HepG2 (cell line): Measurements from ENCODE around the gene CENATAC. TPM values are rescaled to one million over a fixed set of nuclear protein-coding genes. Genes with fewer than 3 reads are reported as not detected.

Experiments used
- CERS6 ChIP-seq: sonication (generic); formaldehyde crosslinking; IDR thresholded peaks from 2 replicates; pipeline ENCODE4 v1.5.0; 2020; ENCODE audit warnings: missing genetic modification reagents
- GABPB1 ChIP-seq: IDR thresholded peaks from 2 replicates; pipeline ENCODE4 v1.6.1; 2016; ENCODE audit warnings: mild to moderate bottlenecking, missing genetic modification reagents, moderate library complexity, missing compliant biosample characterization
- GLMP ChIP-seq: sonication (generic); formaldehyde crosslinking; IDR thresholded peaks from 2 replicates; pipeline ENCODE4 v1.9.0; 2021; ENCODE audit warnings: missing genetic modification reagents, mild to moderate bottlenecking, borderline replicate concordance
- HMG20B ChIP-seq: conservative IDR thresholded peaks from 2 replicates; pipeline ENCODE4 v1.6.1; 2016; ENCODE audit warnings: missing genetic modification reagents, missing compliant biosample characterization
- KLF11 ChIP-seq: IDR thresholded peaks from 2 replicates; pipeline ENCODE4 v1.6.1; 2016; ENCODE audit warnings: missing compliant biosample characterization
- MATR3 ChIP-seq: sonication (generic); formaldehyde crosslinking; IDR thresholded peaks from 2 replicates; pipeline ENCODE4 v1.4.0; 2020; ENCODE audit warnings: missing genetic modification reagents
- PHF20 ChIP-seq: sonication (generic); formaldehyde crosslinking; IDR thresholded peaks from 2 replicates; pipeline ENCODE4 v1.5.0; 2020; ENCODE audit warnings: mild to moderate bottlenecking, missing genetic modification reagents
- RARA ChIP-seq: IDR thresholded peaks from 2 replicates; pipeline ENCODE4 v1.6.1; 2016; ENCODE audit warnings: missing genetic modification reagents, missing compliant biosample characterization
- SP4 ChIP-seq: sonication (generic); formaldehyde crosslinking; IDR thresholded peaks from 2 replicates; pipeline ENCODE4 v1.8.1; 2023; ENCODE audit warnings: mild to moderate bottlenecking, missing genetic modification reagents
- ZNF264 ChIP-seq: sonication (generic); formaldehyde crosslinking; IDR thresholded peaks from 2 replicates; pipeline ENCODE4 v1.4.0; 2020; ENCODE audit warnings: missing genetic modification reagents
- ZNF362 ChIP-seq: sonication (generic); formaldehyde crosslinking; IDR thresholded peaks from 2 replicates; pipeline ENCODE4 v1.4.0; 2020; ENCODE audit warnings: missing genetic modification reagents, mild to moderate bottlenecking, borderline replicate concordance
- ZNF546 ChIP-seq: sonication (generic); formaldehyde crosslinking; conservative IDR thresholded peaks from 2 replicates; pipeline ENCODE4 v1.8.1; 2023; ENCODE audit warnings: mild to moderate bottlenecking, missing genetic modification reagents
- ZNF614 ChIP-seq: IDR thresholded peaks from 2 replicates; pipeline ENCODE4 v1.6.1; 2018; ENCODE audit warnings: missing biosample characterization, missing genetic modification reagents, inconsistent platforms, borderline replicate concordance
- ZNF790 ChIP-seq: sonication (generic); formaldehyde crosslinking; IDR thresholded peaks from 2 replicates; pipeline ENCODE4 v1.8.0; 2022; ENCODE audit warnings: missing genetic modification reagents, mild to moderate bottlenecking, borderline replicate concordance
- ZNF792 ChIP-seq: IDR thresholded peaks from 2 replicates; pipeline ENCODE4 v1.6.1; 2016
- ZSCAN21 ChIP-seq: sonication (generic); formaldehyde crosslinking; IDR thresholded peaks from 2 replicates; pipeline ENCODE4 v1.8.0; 2022; ENCODE audit warnings: mild to moderate bottlenecking, missing genetic modification reagents, moderate library complexity, borderline replicate concordance
- polyA plus RNA-seq, 8 experiments: library from polyadenylated mRNA; depleted of rRNA in 3 of 8; stranded (reverse) in 7 of 8; unstranded in 1 of 8; fragments of >200 nt; fragmentation: Illumina TruSeq in 4 of 8; extraction: Trizol in 4 of 8; gene quantifications; 2 replicates each; pipeline versions ENCODE4 v1.2.1 to v1.2.3, GENCODE V29; 2011 to 2016; ENCODE audit warnings: low read depth in 4 of 8, missing spikeins in 1 of 8, mixed read lengths in 1 of 8; ENCODE audit not compliant: insufficient read depth in 1 of 8
- total RNA-seq, 5 experiments: library from RNA; depleted of rRNA; stranded (reverse); fragments of >200 nt; fragmentation: Illumina TruSeq; extraction: Trizol; gene quantifications; 2 replicates each; pipeline ENCODE4 v1.2.3, GENCODE V29; 2016; ENCODE audit warnings: low read depth in 1 of 5
- TF ChIP-seq, protein P1 (sequence below): sonication (generic); formaldehyde crosslinking; IDR thresholded peaks from 2 replicates; pipeline ENCODE4 v1.4.0; 2020; ENCODE audit warnings: low read depth, missing genetic modification reagents
- TF ChIP-seq, protein P2 (sequence below): sonication (generic); formaldehyde crosslinking; IDR thresholded peaks from 2 replicates; pipeline ENCODE4 v1.4.0; 2020; ENCODE audit warnings: mild to moderate bottlenecking, missing genetic modification reagents
- TF ChIP-seq, protein P3 (sequence below): sonication (generic); formaldehyde crosslinking; IDR thresholded peaks from 2 replicates; pipeline ENCODE4 v1.5.0; 2020; ENCODE audit warnings: missing genetic modification reagents

CENATAC gene
- total and polyA plus RNA-seq, 2 of the 13 experiments (the other 11 are each of a cell fraction or from before 2014, with no cell fraction given) = 21.7 to 25.0 TPM

DNA sequence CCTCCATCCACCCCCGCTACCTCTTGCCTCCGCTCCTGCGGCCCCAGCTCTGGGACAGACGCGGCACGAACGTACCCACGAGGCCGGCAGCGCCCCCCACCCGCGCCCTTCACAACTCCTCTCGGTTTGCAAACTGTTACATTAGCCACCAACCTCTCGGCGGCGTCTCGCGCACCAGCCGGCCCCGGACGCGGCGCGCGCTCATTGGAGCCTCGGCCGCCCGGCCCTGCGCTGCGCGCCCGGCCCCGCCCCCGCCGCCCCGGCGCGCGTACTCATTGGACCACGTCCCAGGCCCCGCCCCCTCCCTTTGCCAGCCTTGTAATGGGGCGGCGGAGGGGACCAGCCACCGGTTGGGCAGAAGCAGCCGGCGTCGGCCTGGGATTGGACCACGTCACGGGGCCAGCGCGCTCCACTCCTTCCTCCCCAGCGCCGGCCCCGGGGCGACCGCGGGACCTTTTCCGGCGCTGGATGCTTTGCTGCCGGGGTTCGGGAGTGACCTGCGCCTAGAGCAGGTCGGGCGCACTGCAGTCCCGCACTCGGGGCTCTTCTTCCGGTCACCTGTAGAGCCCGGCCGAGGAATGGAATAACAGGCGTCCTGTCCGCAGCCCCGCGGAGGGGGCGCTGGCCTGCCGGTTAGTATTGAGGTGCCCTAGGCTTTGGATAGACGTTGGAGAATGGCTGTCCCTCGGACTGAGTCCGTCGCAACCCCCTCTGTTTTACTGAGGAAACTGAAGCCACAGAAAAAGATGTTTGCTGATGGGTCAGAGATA is 59.2 kb downstream of the CENATAC start, which contains the start of gene HYOU1 (continued):
- TF ChIP-seq, protein P1, sequence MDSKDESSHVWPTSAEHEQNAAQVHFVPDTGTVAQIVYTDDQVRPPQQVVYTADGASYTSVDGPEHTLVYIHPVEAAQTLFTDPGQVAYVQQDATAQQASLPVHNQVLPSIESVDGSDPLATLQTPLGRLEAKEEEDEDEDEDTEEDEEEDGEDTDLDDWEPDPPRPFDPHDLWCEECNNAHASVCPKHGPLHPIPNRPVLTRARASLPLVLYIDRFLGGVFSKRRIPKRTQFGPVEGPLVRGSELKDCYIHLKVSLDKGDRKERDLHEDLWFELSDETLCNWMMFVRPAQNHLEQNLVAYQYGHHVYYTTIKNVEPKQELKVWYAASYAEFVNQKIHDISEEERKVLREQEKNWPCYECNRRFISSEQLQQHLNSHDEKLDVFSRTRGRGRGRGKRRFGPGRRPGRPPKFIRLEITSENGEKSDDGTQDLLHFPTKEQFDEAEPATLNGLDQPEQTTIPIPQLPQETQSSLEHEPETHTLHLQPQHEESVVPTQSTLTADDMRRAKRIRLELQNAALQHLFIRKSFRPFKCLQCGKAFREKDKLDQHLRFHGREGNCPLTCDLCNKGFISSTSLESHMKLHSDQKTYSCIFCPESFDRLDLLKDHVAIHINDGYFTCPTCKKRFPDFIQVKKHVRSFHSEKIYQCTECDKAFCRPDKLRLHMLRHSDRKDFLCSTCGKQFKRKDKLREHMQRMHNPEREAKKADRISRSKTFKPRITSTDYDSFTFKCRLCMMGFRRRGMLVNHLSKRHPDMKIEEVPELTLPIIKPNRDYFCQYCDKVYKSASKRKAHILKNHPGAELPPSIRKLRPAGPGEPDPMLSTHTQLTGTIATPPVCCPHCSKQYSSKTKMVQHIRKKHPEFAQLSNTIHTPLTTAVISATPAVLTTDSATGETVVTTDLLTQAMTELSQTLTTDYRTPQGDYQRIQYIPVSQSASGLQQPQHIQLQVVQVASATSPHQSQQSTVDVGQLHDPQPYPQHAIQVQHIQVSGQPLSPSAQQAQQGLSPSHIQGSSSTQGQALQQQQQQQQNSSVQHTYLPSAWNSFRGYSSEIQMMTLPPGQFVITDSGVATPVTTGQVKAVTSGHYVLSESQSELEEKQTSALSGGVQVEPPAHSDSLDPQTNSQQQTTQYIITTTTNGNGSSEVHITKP (CRISPR knock-in tag) = 0 out of 2 replicates have a peak, but pooled peaks have one; percentile 9
- peak; percentile 23; the same call in 1 of the 2 replicates for TF ChIP-seq ZNF792
- peak; percentile 3; the same call in 1 of the 2 replicates for TF ChIP-seq ZSCAN21 (CRISPR knock-in tag)
- TF ChIP-seq MATR3 (CRISPR knock-in tag) = no peak
- TF ChIP-seq ZNF546 (CRISPR knock-in tag) = no peak
- 0 out of 2 replicates have a peak, but pooled peaks have one; percentile 39 for TF ChIP-seq ZNF790
- TF ChIP-seq RARA (CRISPR knock-in tag) = peak; percentile 31; the same call in 1 of the 2 replicates
- TF ChIP-seq HMG20B (CRISPR knock-in tag) = peak; percentile 30; the same call in 1 of the 2 replicates
- TF ChIP-seq KLF11 = no peak
- peak; percentile 27; the same call in 1 of the 2 replicates for TF ChIP-seq ZNF264 (CRISPR knock-in tag)
- TF ChIP-seq, protein P2, sequence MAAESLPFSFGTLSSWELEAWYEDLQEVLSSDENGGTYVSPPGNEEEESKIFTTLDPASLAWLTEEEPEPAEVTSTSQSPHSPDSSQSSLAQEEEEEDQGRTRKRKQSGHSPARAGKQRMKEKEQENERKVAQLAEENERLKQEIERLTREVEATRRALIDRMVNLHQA (CRISPR knock-in tag) = no peak
- TF ChIP-seq GLMP (CRISPR knock-in tag) = no peak
- peak; percentile 73; the same call in 1 of the 2 replicates for TF ChIP-seq SP4 (CRISPR knock-in tag)
- TF ChIP-seq, protein P3, sequence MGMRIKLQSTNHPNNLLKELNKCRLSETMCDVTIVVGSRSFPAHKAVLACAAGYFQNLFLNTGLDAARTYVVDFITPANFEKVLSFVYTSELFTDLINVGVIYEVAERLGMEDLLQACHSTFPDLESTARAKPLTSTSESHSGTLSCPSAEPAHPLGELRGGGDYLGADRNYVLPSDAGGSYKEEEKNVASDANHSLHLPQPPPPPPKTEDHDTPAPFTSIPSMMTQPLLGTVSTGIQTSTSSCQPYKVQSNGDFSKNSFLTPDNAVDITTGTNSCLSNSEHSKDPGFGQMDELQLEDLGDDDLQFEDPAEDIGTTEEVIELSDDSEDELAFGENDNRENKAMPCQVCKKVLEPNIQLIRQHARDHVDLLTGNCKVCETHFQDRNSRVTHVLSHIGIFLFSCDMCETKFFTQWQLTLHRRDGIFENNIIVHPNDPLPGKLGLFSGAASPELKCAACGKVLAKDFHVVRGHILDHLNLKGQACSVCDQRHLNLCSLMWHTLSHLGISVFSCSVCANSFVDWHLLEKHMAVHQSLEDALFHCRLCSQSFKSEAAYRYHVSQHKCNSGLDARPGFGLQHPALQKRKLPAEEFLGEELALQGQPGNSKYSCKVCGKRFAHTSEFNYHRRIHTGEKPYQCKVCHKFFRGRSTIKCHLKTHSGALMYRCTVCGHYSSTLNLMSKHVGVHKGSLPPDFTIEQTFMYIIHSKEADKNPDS (CRISPR knock-in tag) = no peak
- peak; percentile 77 for TF ChIP-seq PHF20 (CRISPR knock-in tag)
- TF ChIP-seq GABPB1 (CRISPR knock-in tag) = peak; percentile 92
- no peak; the same call in 1 of the 2 replicates for TF ChIP-seq ZNF614 (CRISPR knock-in tag)
- TF ChIP-seq CERS6 = no peak
- no peak; the same call in 1 of the 2 replicates for TF ChIP-seq ZNF362 (CRISPR knock-in tag)
